Fibroblast of skin of back (primary cell): ENCODE measurements around the gene PCDHGA9.
"Not testable (repeated sequence)": the region's sequence is repeated elsewhere in the genome, so short reads cannot be mapped to it uniquely, and the experiment has no call there.

Experiments used
- DNase-seq: peaks from one replicate; pipeline ENCODE4 v3.0.0-alpha.2; 2013

The PCDHGA9 gene

DNA sequence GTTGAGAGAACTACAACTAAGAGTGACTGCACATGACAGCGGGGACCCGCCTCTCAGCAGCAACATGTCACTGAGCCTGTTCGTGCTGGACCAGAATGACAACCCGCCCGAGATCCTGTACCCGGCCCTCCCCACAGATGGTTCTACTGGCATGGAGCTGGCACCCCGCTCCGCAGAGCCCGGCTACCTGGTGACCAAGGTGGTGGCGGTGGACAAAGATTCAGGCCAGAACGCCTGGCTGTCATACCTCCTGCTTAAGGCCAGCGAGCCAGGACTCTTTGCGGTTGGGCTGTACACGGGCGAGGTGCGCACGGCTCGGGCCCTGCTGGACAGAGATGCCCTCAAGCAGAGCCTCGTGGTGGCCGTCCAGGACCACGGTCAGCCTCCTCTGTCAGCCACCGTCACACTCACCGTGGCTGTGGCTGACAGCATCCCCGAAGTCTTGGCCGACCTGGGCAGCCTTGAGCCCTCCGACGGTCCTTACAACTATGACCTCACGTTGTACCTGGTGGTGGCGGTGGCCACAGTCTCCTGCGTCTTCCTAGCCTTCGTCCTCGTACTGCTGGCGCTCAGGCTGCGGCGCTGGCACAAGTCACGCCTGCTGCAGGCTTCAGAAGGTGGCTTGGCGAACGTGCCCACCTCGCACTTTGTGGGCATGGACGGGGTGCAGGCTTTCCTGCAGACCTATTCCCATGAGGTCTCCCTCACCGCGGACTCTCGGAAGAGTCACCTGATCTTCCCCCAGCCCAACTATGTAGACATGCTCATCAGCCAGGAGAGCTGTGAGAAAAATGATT lies 17.9 kb upstream of the PCDHGA9 start:
- no peak for DNase-seq

DNA sequence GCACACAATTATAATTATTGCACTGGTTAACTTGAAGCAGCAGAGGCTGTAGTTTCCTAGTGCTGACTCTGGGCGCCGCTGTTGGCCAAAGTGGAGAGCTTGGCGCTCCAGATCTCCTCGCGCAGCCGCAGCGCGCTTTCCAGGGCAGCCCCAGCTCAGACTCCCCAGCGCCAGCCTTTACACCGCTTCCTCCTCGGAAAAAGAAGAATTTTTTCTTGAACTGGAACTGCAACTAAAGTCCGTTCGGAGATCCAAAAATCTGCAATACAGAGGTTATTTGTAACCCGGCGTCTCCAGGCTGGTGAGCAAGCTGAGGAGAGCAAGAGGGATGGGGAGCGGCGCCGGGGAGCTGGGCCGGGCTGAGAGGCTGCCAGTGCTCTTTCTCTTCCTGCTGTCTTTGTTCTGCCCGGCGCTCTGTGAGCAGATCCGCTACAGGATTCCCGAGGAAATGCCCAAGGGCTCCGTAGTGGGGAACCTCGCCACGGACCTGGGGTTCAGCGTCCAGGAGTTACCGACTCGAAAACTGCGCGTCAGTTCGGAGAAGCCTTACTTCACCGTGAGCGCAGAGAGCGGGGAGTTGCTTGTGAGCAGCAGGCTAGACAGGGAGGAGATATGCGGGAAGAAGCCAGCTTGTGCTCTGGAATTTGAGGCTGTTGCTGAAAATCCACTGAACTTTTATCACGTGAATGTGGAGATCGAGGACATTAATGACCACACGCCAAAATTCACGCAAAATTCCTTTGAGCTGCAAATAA lies 14.8 kb upstream of the PCDHGA9 start, which contains the start of gene PCDHGB4:
PCDHGB4 (plus strand) TSS at position 142 of the 755 bp plus-strand sequence; CDS start at position 329, 187 bp downstream.
- peak; percentile 65 for DNase-seq

DNA sequence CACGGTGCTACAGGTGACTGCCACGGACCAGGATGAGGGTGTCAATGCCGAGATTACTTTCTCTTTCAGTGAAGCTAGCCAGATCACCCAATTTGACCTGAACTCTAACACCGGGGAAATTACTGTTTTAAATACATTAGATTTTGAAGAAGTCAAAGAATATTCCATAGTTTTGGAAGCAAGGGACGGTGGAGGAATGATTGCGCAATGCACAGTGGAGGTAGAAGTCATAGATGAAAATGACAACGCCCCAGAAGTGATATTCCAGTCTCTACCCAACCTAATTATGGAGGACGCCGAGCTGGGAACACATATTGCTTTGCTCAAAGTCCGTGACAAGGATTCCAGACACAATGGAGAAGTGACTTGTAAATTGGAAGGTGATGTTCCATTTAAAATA lies 13.9 kb upstream of the PCDHGA9 start:
- no peak for DNase-seq

DNA sequence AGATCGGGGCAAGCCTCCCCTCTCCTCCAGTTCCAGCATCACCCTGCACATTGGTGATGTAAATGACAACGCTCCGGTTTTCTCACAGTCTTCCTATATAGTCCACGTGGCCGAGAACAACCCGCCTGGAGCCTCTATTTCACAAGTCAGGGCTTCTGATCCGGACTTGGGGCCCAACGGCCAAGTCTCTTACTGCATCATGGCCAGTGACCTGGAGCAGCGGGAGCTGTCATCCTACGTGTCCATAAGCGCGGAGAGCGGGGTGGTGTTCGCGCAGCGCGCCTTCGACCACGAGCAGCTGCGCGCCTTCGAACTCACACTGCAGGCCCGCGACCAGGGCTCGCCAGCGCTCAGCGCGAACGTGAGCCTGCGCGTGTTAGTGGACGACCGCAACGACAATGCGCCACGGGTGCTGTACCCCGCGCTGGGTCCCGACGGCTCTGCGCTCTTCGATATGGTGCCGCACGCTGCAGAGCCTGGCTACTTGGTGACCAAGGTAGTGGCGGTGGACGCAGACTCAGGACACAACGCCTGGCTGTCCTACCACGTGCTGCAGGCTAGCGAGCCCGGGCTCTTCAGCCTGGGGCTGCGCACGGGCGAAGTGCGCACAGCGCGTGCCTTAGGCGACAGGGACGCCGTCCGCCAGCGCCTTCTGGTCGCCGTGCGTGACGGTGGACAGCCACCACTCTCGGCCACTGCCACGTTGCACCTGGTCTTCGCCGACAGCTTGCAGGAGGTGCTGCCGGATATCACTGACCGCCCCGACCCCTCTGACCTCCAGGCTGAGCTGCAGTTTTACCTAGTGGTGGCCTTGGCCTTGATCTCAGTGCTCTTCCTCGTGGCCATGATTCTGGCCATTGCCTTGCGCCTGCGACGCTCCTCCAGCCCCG lies 13.2 kb upstream of the PCDHGA9 start:
- no peak for DNase-seq

DNA sequence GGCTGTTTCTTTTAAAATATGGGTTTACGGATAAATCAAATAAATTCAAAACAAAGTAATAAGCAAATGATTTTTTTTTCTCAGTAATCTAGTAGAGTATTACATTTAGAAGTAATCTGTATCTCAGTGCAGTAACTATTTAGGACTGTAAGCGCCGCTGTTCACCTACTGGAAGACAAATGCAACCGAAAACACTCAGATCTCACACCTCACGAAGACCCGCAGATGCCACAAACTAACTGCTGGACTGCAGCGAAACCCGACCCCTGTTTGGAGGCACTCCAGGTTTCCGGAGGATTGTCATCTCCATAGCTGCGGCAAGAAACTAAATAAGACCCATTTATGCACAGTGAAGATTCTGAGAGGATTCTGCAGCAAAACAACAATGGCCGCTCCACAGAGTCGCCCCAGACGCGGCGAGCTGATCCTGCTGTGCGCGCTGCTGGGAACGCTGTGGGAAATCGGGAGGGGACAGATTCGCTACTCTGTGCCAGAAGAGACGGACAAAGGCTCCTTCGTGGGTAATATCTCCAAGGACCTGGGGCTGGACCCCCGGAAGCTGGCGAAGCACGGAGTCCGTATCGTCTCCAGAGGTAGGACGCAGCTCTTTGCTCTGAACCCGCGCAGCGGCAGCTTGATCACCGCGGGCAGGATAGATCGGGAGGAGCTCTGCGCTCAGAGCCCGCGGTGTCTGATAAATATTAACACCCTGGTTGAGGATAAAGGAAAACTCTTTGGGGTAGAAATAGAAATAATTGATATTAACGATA lies 10.0 kb upstream of the PCDHGA9 start, which contains the start of gene PCDHGA8:
PCDHGA8 (plus strand) TSS at position 205 of the 770 bp plus-strand sequence; CDS start at position 386, 181 bp downstream.
- DNase-seq, result peak; percentile 35

DNA sequence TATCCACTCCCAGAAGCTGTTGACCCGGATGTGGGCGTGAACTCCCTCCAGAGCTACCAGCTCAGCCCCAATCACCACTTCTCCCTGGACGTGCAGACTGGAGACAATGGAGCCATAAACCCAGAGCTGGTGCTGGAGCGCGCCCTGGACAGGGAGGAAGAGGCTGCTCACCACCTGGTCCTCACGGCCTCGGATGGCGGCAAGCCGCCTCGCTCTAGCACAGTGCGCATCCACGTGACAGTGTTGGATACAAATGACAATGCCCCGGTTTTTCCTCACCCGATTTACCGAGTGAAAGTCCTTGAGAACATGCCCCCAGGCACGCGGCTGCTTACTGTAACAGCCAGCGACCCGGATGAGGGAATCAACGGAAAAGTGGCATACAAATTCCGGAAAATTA lies 9.3 kb upstream of the PCDHGA9 start:
- DNase-seq, result no peak

DNA sequence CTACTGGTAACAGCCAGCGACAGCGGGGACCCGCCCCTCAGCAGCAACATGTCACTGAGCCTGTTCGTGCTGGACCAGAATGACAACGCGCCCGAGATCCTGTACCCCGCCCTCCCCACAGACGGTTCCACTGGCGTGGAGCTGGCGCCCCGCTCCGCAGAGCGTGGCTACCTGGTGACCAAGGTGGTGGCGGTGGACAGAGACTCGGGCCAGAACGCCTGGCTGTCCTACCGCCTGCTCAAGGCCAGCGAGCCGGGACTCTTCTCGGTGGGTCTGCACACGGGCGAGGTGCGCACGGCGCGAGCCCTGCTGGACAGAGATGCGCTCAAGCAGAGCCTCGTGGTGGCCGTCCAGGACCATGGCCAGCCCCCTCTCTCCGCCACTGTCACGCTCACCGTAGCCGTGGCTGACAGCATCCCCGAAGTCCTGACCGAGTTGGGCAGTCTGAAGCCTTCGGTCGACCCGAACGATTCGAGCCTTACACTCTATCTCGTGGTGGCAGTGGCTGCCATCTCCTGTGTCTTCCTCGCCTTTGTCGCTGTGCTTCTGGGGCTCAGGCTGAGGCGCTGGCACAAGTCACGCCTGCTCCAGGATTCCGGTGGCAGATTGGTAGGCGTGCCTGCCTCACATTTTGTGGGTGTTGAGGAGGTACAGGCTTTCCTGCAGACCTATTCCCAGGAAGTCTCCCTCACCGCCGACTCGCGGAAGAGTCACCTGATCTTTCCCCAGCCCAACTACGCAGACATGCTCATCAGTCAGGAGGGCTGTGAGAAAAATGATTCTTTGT lies 8.0 kb upstream of the PCDHGA9 start:
- DNase-seq, result not testable (repeated sequence)

DNA sequence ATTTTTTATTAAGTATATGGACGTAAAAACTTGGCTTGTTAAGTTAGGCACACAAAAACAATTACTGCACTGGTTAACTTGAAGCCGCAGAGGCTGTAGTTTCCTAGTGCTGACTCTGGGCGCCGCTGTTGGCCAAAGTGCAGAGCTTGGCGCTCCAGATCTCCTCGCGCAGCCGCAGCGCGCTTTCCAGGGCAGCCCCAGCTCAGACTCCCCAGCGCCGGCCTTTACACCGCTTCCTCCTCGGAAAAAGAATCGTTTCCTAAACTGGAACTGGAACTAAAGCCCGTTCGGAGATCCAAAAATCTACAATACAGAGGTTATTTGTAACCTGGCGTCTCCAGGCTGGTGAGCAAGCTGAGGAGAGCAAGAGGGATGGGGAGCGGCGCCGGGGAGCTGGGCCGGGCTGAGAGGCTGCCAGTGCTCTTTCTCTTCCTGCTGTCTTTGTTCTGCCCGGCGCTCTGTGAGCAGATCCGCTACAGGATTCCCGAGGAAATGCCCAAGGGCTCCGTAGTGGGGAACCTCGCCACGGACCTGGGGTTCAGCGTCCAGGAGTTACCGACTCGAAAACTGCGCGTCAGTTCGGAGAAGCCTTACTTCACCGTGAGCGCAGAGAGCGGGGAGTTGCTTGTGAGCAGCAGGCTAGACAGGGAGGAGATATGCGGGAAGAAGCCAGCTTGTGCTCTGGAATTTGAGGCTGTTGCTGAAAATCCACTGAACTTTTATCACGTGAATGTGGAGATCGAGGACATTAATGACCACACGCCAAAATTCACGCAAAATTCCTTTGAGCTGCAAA lies 4.6 kb upstream of the PCDHGA9 start, which contains the start of gene PCDHGB5:
PCDHGB5 (plus strand) TSS at position 192 of the 796 bp plus-strand sequence; CDS start at position 373, 181 bp downstream.
- peak; percentile 68 for DNase-seq

DNA sequence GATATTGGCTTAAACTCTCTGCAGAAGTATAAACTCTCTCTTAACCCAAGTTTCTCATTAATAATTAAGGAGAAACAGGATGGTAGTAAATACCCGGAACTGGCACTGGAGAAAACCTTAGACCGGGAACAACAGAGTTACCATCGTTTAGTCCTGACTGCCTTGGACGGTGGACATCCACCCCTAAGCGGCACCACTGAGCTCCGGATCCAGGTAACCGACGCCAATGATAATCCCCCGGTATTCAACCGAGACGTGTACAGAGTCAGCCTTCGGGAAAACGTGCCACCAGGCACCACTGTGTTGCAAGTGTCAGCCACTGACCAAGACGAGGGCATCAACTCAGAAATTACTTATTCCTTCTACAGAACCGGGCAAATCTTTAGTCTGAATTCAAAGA lies 4.0 kb upstream of the PCDHGA9 start:
- no peak for DNase-seq

DNA sequence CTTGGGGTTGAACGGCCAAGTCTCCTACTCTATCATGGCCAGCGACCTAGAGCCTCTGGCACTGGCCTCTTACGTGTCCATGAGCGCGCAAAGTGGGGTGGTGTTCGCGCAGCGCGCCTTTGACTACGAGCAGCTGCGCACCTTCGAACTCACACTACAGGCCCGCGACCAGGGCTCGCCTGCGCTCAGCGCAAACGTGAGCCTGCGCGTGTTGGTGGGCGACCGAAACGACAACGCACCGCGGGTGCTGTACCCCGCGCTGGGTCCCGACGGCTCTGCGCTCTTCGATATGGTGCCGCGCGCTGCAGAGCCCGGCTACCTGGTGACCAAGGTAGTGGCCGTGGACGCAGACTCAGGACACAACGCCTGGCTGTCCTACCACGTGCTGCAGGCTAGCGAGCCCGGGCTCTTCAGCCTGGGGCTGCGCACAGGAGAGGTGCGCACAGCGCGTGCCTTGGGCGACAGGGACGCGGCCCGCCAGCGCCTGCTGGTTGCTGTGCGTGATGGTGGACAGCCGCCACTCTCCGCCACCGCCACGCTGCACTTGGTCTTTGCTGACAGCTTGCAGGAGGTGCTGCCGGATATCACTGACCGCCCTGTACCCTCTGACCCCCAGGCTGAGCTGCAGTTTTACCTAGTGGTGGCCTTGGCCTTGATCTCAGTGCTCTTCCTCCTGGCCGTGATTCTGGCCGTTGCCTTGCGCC lies 2.9 kb upstream of the PCDHGA9 start:
- no peak for DNase-seq

DNA sequence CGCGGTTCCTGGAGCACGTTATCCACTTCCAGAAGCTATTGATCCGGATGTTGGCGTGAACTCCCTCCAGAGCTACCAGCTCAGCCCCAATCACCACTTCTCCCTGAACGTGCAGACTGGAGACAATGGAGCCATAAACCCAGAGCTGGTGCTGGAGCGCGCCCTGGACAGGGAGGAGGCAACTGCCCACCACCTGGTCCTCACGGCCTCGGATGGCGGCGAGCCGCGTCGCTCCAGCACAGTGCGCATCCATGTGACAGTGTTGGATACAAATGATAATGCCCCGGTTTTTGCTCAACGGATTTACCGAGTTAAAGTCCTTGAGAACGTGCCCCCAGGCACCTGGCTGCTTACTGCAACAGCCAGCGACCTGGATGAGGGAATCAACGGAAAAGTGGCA lies 809 bp downstream of the PCDHGA9 start:
- no peak for DNase-seq

DNA sequence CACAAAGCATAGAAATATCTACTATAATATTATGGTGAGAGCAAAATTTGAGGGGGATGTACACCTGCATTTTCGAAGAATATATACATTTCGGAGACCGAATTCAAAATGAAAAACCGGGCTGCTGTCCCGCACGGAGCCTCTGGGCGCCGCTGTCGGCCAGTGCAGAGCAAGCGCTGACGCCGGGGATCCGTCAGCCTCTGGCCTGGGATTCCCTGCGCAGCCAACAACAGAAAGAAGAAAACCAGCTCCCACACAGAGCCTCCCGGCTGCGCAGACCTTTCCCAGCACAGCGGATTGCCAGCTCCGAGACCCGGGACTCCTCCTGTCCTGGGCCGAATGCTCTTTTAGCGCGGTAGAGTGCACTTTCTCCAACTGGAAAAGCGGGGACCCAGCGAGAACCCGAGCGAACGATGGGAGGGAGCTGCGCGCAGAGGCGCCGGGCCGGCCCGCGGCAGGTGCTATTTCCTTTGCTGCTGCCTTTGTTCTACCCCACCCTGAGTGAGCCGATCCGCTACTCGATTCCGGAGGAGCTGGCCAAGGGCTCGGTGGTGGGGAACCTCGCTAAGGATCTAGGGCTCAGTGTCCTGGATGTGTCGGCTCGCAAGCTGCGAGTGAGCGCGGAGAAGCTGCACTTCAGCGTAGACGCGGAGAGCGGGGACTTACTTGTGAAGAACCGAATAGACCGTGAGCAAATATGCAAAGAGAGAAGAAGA lies 5.4 kb downstream of the PCDHGA9 start, which contains the start of gene PCDHGB6:
PCDHGB6 (plus strand) TSS at position 232 of the 716 bp plus-strand sequence; CDS start at position 414, 182 bp downstream.
- peak; percentile 42 for DNase-seq

DNA sequence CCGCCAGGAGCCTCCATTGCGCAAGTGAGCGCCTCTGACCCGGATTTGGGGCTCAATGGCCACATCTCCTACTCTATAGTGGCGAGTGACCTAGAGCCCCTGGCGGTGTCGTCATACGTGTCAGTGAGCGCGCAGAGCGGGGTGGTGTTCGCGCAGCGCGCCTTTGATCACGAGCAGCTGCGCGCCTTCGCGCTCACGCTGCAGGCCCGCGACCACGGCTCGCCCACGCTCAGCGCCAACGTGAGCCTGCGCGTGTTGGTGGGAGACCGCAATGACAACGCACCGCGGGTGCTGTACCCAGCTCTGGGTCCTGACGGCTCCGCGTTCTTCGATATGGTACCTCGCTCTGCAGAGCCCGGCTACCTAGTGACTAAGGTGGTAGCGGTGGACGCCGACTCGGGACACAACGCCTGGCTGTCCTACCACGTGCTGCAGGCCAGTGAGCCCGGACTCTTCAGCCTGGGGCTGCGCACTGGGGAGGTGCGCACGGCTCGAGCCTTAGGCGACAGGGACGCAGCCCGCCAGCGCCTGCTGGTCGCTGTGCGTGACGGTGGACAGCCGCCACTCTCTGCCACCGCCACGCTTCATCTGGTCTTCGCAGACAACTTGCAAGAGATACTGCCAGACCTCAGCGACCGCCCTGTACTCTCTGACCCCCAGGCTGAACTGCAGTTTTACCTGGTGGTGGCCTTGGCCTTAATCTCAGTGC lies 7.2 kb downstream of the PCDHGA9 start:
- DNase-seq, result no peak

DNA sequence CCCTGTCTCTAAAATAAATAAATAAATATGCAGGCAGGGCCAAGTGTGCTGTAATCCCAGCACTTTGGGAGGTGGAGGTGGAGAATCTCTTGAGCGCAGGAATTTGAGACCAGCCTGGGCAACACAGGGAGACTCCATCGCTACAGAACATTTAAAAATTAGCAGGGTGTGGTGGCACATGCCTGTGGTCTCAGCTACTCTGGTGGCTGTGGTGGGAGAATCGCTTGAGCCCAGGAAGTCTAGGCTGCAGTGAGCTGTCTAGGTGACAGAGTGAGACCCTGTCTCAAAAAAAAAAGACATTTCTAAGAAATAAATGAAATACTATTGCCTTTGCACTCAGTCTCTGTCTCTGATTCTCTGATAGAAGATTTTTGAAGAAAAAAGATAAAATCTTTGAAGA lies 9.0 kb downstream of the PCDHGA9 start:
- no peak for DNase-seq

DNA sequence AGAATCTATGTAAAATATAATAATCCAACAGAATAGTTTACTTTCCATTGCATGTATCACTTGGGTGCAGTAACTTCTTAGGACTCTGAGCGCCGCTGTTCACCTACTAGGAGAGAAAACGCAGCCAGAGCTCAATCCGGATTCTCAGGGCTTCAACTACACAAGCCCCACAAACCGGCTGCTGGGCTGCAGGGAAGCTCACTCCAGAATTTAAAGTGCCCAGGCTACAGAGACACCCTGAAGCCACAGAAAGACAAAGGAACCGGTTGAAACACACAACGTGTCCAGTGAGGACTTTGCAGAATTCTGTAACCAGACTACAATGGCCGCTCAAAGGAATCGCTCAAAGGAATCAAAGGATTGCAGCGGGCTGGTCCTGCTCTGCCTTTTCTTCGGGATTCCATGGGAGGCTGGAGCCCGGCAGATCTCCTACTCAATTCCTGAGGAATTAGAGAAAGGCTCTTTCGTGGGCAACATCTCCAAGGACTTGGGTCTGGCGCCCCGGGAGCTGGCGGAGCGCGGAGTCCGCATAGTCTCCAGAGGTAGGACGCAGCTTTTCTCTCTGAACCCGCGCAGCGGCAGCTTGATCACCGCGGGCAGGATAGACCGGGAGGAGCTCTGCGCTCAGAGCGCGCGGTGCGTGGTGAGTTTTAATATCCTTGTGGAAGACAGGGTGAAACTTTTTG lies 10.4 kb downstream of the PCDHGA9 start, which contains the start of gene PCDHGA10:
PCDHGA10 (plus strand) TSS at position 134 of the 686 bp plus-strand sequence; CDS start at position 323, 189 bp downstream.
- DNase-seq, result peak; percentile 75

DNA sequence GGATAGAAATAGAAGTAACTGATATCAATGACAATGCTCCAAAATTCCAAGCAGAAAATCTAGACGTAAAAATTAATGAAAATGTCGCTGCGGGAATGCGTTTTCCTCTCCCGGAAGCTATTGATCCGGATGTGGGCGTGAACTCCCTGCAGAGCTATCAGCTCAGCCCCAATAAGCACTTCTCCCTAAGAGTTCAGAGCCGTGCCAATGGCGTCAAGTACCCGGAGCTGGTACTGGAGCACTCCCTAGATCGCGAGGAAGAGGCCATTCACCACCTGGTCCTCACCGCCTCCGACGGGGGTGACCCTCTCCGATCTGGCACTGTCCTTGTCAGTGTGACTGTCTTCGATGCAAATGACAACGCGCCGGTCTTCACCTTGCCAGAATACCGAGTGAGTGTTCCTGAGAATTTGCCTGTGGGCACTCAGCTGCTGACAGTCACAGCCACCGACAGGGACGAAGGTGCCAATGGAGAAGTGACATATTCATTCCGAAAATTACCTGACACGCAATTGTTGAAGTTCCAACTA lies 11.0 kb downstream of the PCDHGA9 start:
- DNase-seq, result no peak
